Gastroesophageal sphincter (tissue), 4 donors: ENCODE data around the gene CD248. TPM values are rescaled to one million over a fixed set of nuclear protein-coding genes. Genes with fewer than 3 reads are reported as not detected.

Experiments
- ATAC-seq: fragments of 150-250 bp; one replicate; pipeline ENCODE4 v1.9.1; 2016; ENCODE audit warnings: mild to moderate bottlenecking, moderate library complexity
- H3K27ac ChIP-seq, 4 donors: fragments of 200-600 bp; sonication (generic) in 3 of 4; 1 replicate in 3 of 4; 2 replicates in 1 of 4; pipeline ENCODE4 v1.5.1; 2016 to 2019
- H3K27me3 ChIP-seq: fragments of 200-600 bp; sonication (generic); one replicate; pipeline ENCODE4 v1.5.1; 2019
- H3K36me3 ChIP-seq, 2 donors: fragments of 200-600 bp; sonication (generic); one replicate each; pipeline ENCODE4 v1.5.1; 2019; ENCODE audit warnings: control low read depth in 1 of 2
- H3K4me1 ChIP-seq, 3 donors: fragments of 200-600 bp; sonication (generic); 1 replicate in 2 of 3; 2 replicates in 1 of 3; pipeline ENCODE4 v1.5.1; 2016 to 2019; ENCODE audit warnings: control low read depth in 2 of 3
- H3K4me3 ChIP-seq, 2 donors: fragments of 200-600 bp; sonication (generic); one replicate each; pipeline ENCODE4 v1.5.1; 2019; ENCODE audit warnings: mild to moderate bottlenecking in 1 of 2, moderate library complexity in 1 of 2
- H3K9me3 ChIP-seq, 3 donors: fragments of 200-600 bp; sonication (generic); one replicate each; pipeline ENCODE4 v1.5.1; 2017 to 2019; ENCODE audit warnings: control low read depth in 2 of 3
- CTCF ChIP-seq, 4 experiments: fragments of 200-600 bp in 2 of 4; fragments of 450-650 bp in 2 of 4; sonication (generic) in 1 of 4; IDR thresholded peaks; one replicate each; pipeline ENCODE4 v1.5.1; 2017 to 2019; ENCODE audit warnings: antibody characterized with exemption in 4 of 4, mild to moderate bottlenecking in 2 of 4, moderate library complexity in 2 of 4
- EP300 ChIP-seq: sonication (generic); formaldehyde crosslinking; IDR thresholded peaks from one replicate; pipeline ENCODE4 v1.6.1; 2017; ENCODE audit warnings: antibody characterized with exemption, mild to moderate bottlenecking
- POLR2A ChIP-seq, 2 donors: fragments of 450-650 bp; IDR thresholded peaks; one replicate each; pipeline ENCODE4 v1.6.1; 2017; ENCODE audit warnings: antibody characterized with exemption in 2 of 2, mild to moderate bottlenecking in 2 of 2, moderate library complexity in 1 of 2
- POLR2AphosphoS5 ChIP-seq: sonication (generic); formaldehyde crosslinking; IDR thresholded peaks from one replicate; pipeline ENCODE4 v1.6.1; 2017; ENCODE audit warnings: antibody characterized with exemption
- WGBS, 2 donors: methylation state at CpG; one replicate each; pipeline ENCODE4 v1.1.5; 2018; ENCODE audit warnings: low coverage in 1 of 2; 5-methylcytosine and 5-hydroxymethylcytosine counted together
- total RNA-seq, 4 donors: library from RNA; depleted of rRNA; stranded (reverse); fragments of >200 nt; gene quantifications; one replicate each; pipeline ENCODE4 v1.1.0, GENCODE V29; 2016

Gene CD248
- total RNA-seq, 4 donors from 2014 or later = 23.1 to 68.2 (median 27.0) TPM

GRCh38 chr11:66363187-66363601 lies 46.4 kb upstream of the CD248 start:
- TF ChIP-seq POLR2AphosphoS5 (no peak), POLR2A (IDR thresholded peaks at IDR 0.05) (no peak), EP300 (no peak), CTCF (IDR thresholded peaks at IDR 0.05) (no peak)
- no peak overlapping the region for H3K27ac ChIP-seq
- H3K9me3 ChIP-seq = no peaks in the 10 kb centered on the region
- no peaks in the 10 kb centered on the region for H3K36me3 ChIP-seq
- no peaks in the 10 kb centered on the region for H3K27me3 ChIP-seq
- H3K4me3 ChIP-seq = no peak overlapping the region
- ATAC-seq = peak; percentile 40
- 90% methylated on average over 5 of the region's 14 CpGs; no CpG with 5 or more reads in 1 of the 2 donors for WGBS, 2 donors
- H3K4me1 ChIP-seq = no peaks in the 10 kb centered on the region

GRCh38 chr11:66362481-66363147 lies 45.8 kb upstream of the CD248 start:
- TF ChIP-seq CTCF (IDR thresholded peaks at IDR 0.05) (no peak), POLR2A (IDR thresholded peaks at IDR 0.05) (no peak), POLR2AphosphoS5 (no peak), EP300 (no peak)
- Histone ChIP-seq H3K9me3 (no peaks in the 10 kb centered on the region), H3K27me3 (no peaks in the 10 kb centered on the region), H3K36me3 (no peaks in the 10 kb centered on the region), H3K4me3 (no peak overlapping the region), H3K4me1 (no peaks in the 10 kb centered on the region), H3K27ac (no peak overlapping the region)
- ATAC-seq = no peak
- WGBS, 2 donors = 75 to 92% methylated on average over 2 to 4 of the region's 9 CpGs

GRCh38 chr11:66361502-66361941 lies 44.7 kb upstream of the CD248 start:
- Histone ChIP-seq H3K36me3 (no peaks in the 10 kb centered on the region), H3K4me1 (no peaks in the 10 kb centered on the region), H3K4me3 (no peak overlapping the region), H3K27me3 (no peaks in the 10 kb centered on the region), H3K9me3 (no peaks in the 10 kb centered on the region), H3K27ac (no peak overlapping the region)
- TF ChIP-seq POLR2AphosphoS5 (no peak), EP300 (no peak), POLR2A (IDR thresholded peaks at IDR 0.05) (no peak), CTCF (IDR thresholded peaks at IDR 0.05) (no peak)
- ATAC-seq = no peak
- 88% methylated on average over 3 of the region's 6 CpGs; no CpG with 5 or more reads in 1 of the 2 donors for WGBS, 2 donors

- Histone ChIP-seq H3K27me3 (no peaks in the 10 kb centered on the region), H3K27ac (no peak overlapping the region), H3K4me3 (no peak overlapping the region), H3K9me3 (no peaks in the 10 kb centered on the region), H3K36me3 (no peaks in the 10 kb centered on the region), H3K4me1 (no peaks in the 10 kb centered on the region)
- no peak for ATAC-seq
- TF ChIP-seq POLR2A (IDR thresholded peaks at IDR 0.05) = no peak
- no peak for TF ChIP-seq POLR2AphosphoS5
- TF ChIP-seq CTCF (IDR thresholded peaks at IDR 0.05) = no peak
- TF ChIP-seq EP300 = no peak
- 84 to 100% methylated on average over 2 to 8 of the region's 15 CpGs for WGBS, 2 donors
These were observed 43.7 kb upstream of the CD248 start for GRCh38 chr11:66360406-66361073.
